ENCODE measurements around the gene NSMCE1.
"Not testable (repeated sequence)": the region's sequence is repeated elsewhere in the genome, so short reads cannot be mapped to it uniquely, and the experiment has no call there.

Gene NSMCE1

GRCh38 chr16:27220527-27220926 is 48.0 kb downstream of the NSMCE1 start:
- in situ Hi-C loops (cut with HindIII; ENCODE audit: low sequenced_read_pairs), result no loop called here

- in situ Hi-C loops (cut with HindIII; ENCODE audit: low sequenced_read_pairs), result no loop called here
These were observed 48.5 kb downstream of the NSMCE1 start for GRCh38 chr16:27220120-27220519.

- in situ Hi-C loops (cut with HindIII; ENCODE audit: low sequenced_read_pairs), result no loop called here
These were observed 49.4 kb downstream of the NSMCE1 start for GRCh38 chr16:27219161-27219560.

GRCh38 chr16:27218756-27219155 is 49.8 kb downstream of the NSMCE1 start:
- in situ Hi-C loops (cut with HindIII; ENCODE audit: low sequenced_read_pairs), result no loop called here

- in situ Hi-C loops (cut with HindIII; ENCODE audit: low sequenced_read_pairs), result no loop called here
These were observed 51.3 kb downstream of the NSMCE1 start for GRCh38 chr16:27217256-27217655.

- in situ Hi-C loops (cut with HindIII; ENCODE audit: low sequenced_read_pairs), result no loop called here
These were observed 52.2 kb downstream of the NSMCE1 start for GRCh38 chr16:27216297-27216885.

- in situ Hi-C loops (cut with HindIII; ENCODE audit: low sequenced_read_pairs), result no loop called here
These were observed 52.9 kb downstream of the NSMCE1 start for GRCh38 chr16:27215660-27216059.

GRCh38 chr16:27214084-27214961 is 54.2 kb downstream of the NSMCE1 start:
- in situ Hi-C loops (cut with HindIII; ENCODE audit: low sequenced_read_pairs), result no loop called here

- in situ Hi-C loops (cut with HindIII; ENCODE audit: low sequenced_read_pairs), result no loop called here
These were observed 57.5 kb downstream of the NSMCE1 start for GRCh38 chr16:27211026-27211425.

GRCh38 chr16:27210174-27210573 is 58.4 kb downstream of the NSMCE1 start:
- in situ Hi-C loops (cut with HindIII; ENCODE audit: low sequenced_read_pairs), result no loop called here

- in situ Hi-C loops (cut with HindIII; ENCODE audit: low sequenced_read_pairs), result no loop called here
These were observed 59.0 kb downstream of the NSMCE1 start for GRCh38 chr16:27209591-27209990.

GRCh38 chr16:27208796-27209195 is 59.8 kb downstream of the NSMCE1 start:
- in situ Hi-C loops (cut with HindIII; ENCODE audit: low sequenced_read_pairs), result no loop called here

- in situ Hi-C loops (cut with HindIII; ENCODE audit: low sequenced_read_pairs), result no loop called here
These were observed 60.4 kb downstream of the NSMCE1 start for GRCh38 chr16:27208081-27208680.

GRCh38 chr16:27207121-27207520 is 61.5 kb downstream of the NSMCE1 start:
- in situ Hi-C loops (cut with HindIII; ENCODE audit: low sequenced_read_pairs), result not testable (repeated sequence)

GRCh38 chr16:27205423-27206065 is 63.0 kb downstream of the NSMCE1 start:
- in situ Hi-C loops (cut with HindIII; ENCODE audit: low sequenced_read_pairs), result no loop called here

- in situ Hi-C loops (cut with HindIII; ENCODE audit: low sequenced_read_pairs), result no loop called here
These were observed 64.2 kb downstream of the NSMCE1 start for GRCh38 chr16:27204312-27204915.

GRCh38 chr16:27203507-27204311 is 64.9 kb downstream of the NSMCE1 start, which contains the start of gene KDM8:
Gene KDM8 (plus strand): TSS chr16:27203526. CDS start chr16:27210124, 6,598 bp downstream.
- in situ Hi-C loops (cut with HindIII; ENCODE audit: low sequenced_read_pairs), result no loop called here

GRCh38 chr16:27202923-27203506 is 65.6 kb downstream of the NSMCE1 start:
- in situ Hi-C loops (cut with HindIII; ENCODE audit: low sequenced_read_pairs), result no loop called here

- in situ Hi-C loops (cut with HindIII; ENCODE audit: low sequenced_read_pairs), result not testable (repeated sequence)
These were observed 67.7 kb downstream of the NSMCE1 start for GRCh38 chr16:27200914-27201313.

GRCh38 chr16:27199736-27200135 is 68.8 kb downstream of the NSMCE1 start:
- in situ Hi-C loops (cut with HindIII; ENCODE audit: low sequenced_read_pairs), result no loop called here
